H9 (cell line): ENCODE results near the gene FAM13C. TPM values are rescaled to one million over a fixed set of nuclear protein-coding genes. Genes with fewer than 3 reads are reported as not detected.

Experiments used
- DNase-seq: peaks from one replicate; pipeline ENCODE4 v3.0.0-alpha.2; 2017
- H2AFZ ChIP-seq: one replicate; pipeline ENCODE4 v1.6.1; 2013; ENCODE audit warnings: mild to moderate bottlenecking, low read length, control low read depth, moderate library complexity
- H2AK5ac ChIP-seq: 2 replicates; pipeline ENCODE4 v1.6.1; 2013; ENCODE audit warnings: low read length, control low read depth, mixed read lengths; ENCODE audit not compliant: insufficient read length
- H2BK120ac ChIP-seq: one replicate; pipeline ENCODE4 v1.6.1; 2013; ENCODE audit warnings: low read depth, mild to moderate bottlenecking, low read length, control low read depth, inconsistent platforms; ENCODE audit not compliant: poor library complexity, severe bottlenecking
- H2BK12ac ChIP-seq: 2 replicates; pipeline ENCODE4 v1.6.1; 2013; ENCODE audit warnings: low read length, control low read depth, mixed read lengths, low read depth; ENCODE audit not compliant: insufficient read length
- H2BK15ac ChIP-seq: 2 replicates; pipeline ENCODE4 v1.6.1; 2013; ENCODE audit warnings: low read depth, low read length, control low read depth
- H2BK20ac ChIP-seq: one replicate; pipeline ENCODE4 v1.6.1; 2013; ENCODE audit warnings: low read depth, mild to moderate bottlenecking, low read length, control low read depth, inconsistent platforms; ENCODE audit not compliant: poor library complexity, severe bottlenecking
- H2BK5ac ChIP-seq: 2 replicates; pipeline ENCODE4 v1.6.1; 2013; ENCODE audit warnings: low read length, control low read depth, mixed read lengths; ENCODE audit not compliant: insufficient read length
- H3K14ac ChIP-seq: 2 replicates; pipeline ENCODE4 v1.6.1; 2013; ENCODE audit warnings: low read length, control low read depth; ENCODE audit not compliant: insufficient read depth
- H3K18ac ChIP-seq: 2 replicates; pipeline ENCODE4 v1.6.1; 2013; ENCODE audit warnings: low read depth, mild to moderate bottlenecking, mixed read lengths, low read length, control low read depth; ENCODE audit not compliant: insufficient read length
- H3K23ac ChIP-seq: 2 replicates; pipeline ENCODE4 v1.6.1; 2013; ENCODE audit warnings: low read length, control low read depth, mixed read lengths, low read depth; ENCODE audit not compliant: insufficient read length
- H3K23me2 ChIP-seq: 2 replicates; pipeline ENCODE4 v1.6.1; 2013; ENCODE audit warnings: low read depth, mild to moderate bottlenecking, mixed read lengths, low read length, control low read depth; ENCODE audit not compliant: insufficient read length, poor library complexity, severe bottlenecking
- H3K27ac ChIP-seq: 2 replicates; pipeline ENCODE4 v1.5.1; 2013; ENCODE audit warnings: low read length, control low read depth, mixed read lengths, low read depth; ENCODE audit not compliant: insufficient read length
- H3K27me3 ChIP-seq: 2 replicates; pipeline ENCODE4 v1.6.1; 2013; ENCODE audit warnings: low read length, control low read depth, inconsistent platforms; ENCODE audit not compliant: insufficient read depth
- H3K4ac ChIP-seq: 2 replicates; pipeline ENCODE4 v1.6.1; 2013; ENCODE audit warnings: low read depth, mild to moderate bottlenecking, control low read depth, inconsistent platforms, low read length, moderate library complexity
- H3K4me1 ChIP-seq: 2 replicates; pipeline ENCODE4 v1.6.1; 2013; ENCODE audit warnings: low read length, control low read depth, inconsistent platforms; ENCODE audit not compliant: insufficient read depth
- H3K4me2 ChIP-seq: 2 replicates; pipeline ENCODE4 v1.6.1; 2013; ENCODE audit warnings: low read length, control low read depth, mixed read lengths; ENCODE audit not compliant: insufficient read length, insufficient read depth
- H3K56ac ChIP-seq: 2 replicates; pipeline ENCODE4 v1.6.1; 2013; ENCODE audit warnings: low read depth, mild to moderate bottlenecking, mixed read lengths, low read length, control low read depth; ENCODE audit not compliant: insufficient read length
- H3K79me1 ChIP-seq: 2 replicates; pipeline ENCODE4 v1.6.1; 2013; ENCODE audit warnings: low read depth, mild to moderate bottlenecking, moderate library complexity, low read length, control low read depth, inconsistent platforms; ENCODE audit not compliant: insufficient read depth, poor library complexity, severe bottlenecking
- H3K79me2 ChIP-seq: 2 replicates; pipeline ENCODE4 v1.6.1; 2013; ENCODE audit warnings: low read length, control low read depth, inconsistent platforms; ENCODE audit not compliant: insufficient read depth
- H3K9ac ChIP-seq: 2 replicates; pipeline ENCODE4 v1.6.1; 2013; ENCODE audit warnings: low read length, control low read depth, mixed read lengths; ENCODE audit not compliant: insufficient read length; ENCODE audit errors: extremely low read depth
- H3K9me3 ChIP-seq: one replicate; pipeline ENCODE4 v1.6.1; 2013; ENCODE audit warnings: low read depth, low read length, inconsistent platforms; ENCODE audit not compliant: control insufficient read depth
- H3T11ph ChIP-seq: one replicate; pipeline ENCODE4 v1.6.1; 2013; ENCODE audit warnings: mild to moderate bottlenecking, low read length, control low read depth, inconsistent platforms
- H4K20me1 ChIP-seq: one replicate; pipeline ENCODE4 v1.6.1; 2013; ENCODE audit not compliant: control insufficient read depth, insufficient read length, insufficient read depth
- H4K5ac ChIP-seq: 2 replicates; pipeline ENCODE4 v1.6.1; 2013; ENCODE audit warnings: low read depth, mild to moderate bottlenecking, mixed read lengths, low read length, control low read depth; ENCODE audit not compliant: insufficient read length
- H4K8ac ChIP-seq: replicated peaks from 2 replicates; pipeline ENCODE4 v1.6.1; 2013; ENCODE audit warnings: low read length, control low read depth, mixed read lengths, low read depth; ENCODE audit not compliant: insufficient read length
- H4K91ac ChIP-seq: 2 replicates; pipeline ENCODE4 v1.6.1; 2013; ENCODE audit warnings: low read depth, mild to moderate bottlenecking, moderate library complexity, mixed read lengths, low read length, control low read depth; ENCODE audit not compliant: insufficient read length
- H3K27ac Mint-ChIP-seq, 3 experiments: 2 replicates in 2 of 3; 3 replicates in 1 of 3; pipeline ENCODE4 v1.8.0; 2020 to 2021; ENCODE audit warnings: mixed read lengths in 3 of 3, mild to moderate bottlenecking in 1 of 3, moderate library complexity in 1 of 3
- H3K27me3 Mint-ChIP-seq: 2 replicates; pipeline ENCODE4 v1.8.0; 2021; ENCODE audit warnings: low read depth, mild to moderate bottlenecking, moderate library complexity, mixed read lengths
- H3K36me3 Mint-ChIP-seq, 3 experiments: 2 replicates in 2 of 3; 3 replicates in 1 of 3; pipeline ENCODE4 v1.8.0; 2020 to 2021; ENCODE audit warnings: low read depth in 3 of 3, mixed read lengths in 3 of 3; ENCODE audit not compliant: insufficient read depth in 1 of 3
- H3K4me1 Mint-ChIP-seq, 2 experiments: 2 replicates each; pipeline ENCODE4 v1.8.0; 2020; ENCODE audit warnings: mixed read lengths in 2 of 2
- H3K4me3 Mint-ChIP-seq, 2 experiments: 2 replicates in 1 of 2; 3 replicates in 1 of 2; pipeline ENCODE4 v1.8.0; 2020 to 2021; ENCODE audit warnings: mild to moderate bottlenecking in 2 of 2, mixed read lengths in 2 of 2, moderate library complexity in 1 of 2
- H3K9me3 Mint-ChIP-seq, 2 experiments: 2 replicates in 1 of 2; 3 replicates in 1 of 2; pipeline ENCODE4 v1.8.0; 2020; ENCODE audit warnings: mild to moderate bottlenecking in 2 of 2, mixed read lengths in 2 of 2, moderate library complexity in 1 of 2
- CTCF ChIP-seq: fragments of 200-600 bp; sonication (generic); conservative IDR thresholded peaks from 3 replicates; pipeline ENCODE4 v1.8.0; 2021; ENCODE audit warnings: antibody characterized with exemption, mild to moderate bottlenecking
- WGBS: extraction: QIAGEN DNeasy Blood & Tissue Kit; methylation state at CpG from one replicate; pipeline ENCODE4 v1.1.7; 2013; ENCODE audit warnings: missing lambda C conversion rate, low lambda C conversion rate, mixed read lengths; ENCODE audit not compliant: insufficient read length; ENCODE audit errors: extremely low coverage; 5-methylcytosine and 5-hydroxymethylcytosine counted together
- total RNA-seq: library from RNA; stranded (reverse); gene quantifications from 2 replicates; pipeline ENCODE4 v1.2.1, GENCODE V29; 2021

FAM13C gene
- total RNA-seq, 1 experiment from 2014 or later: 0.31 TPM

DNA sequence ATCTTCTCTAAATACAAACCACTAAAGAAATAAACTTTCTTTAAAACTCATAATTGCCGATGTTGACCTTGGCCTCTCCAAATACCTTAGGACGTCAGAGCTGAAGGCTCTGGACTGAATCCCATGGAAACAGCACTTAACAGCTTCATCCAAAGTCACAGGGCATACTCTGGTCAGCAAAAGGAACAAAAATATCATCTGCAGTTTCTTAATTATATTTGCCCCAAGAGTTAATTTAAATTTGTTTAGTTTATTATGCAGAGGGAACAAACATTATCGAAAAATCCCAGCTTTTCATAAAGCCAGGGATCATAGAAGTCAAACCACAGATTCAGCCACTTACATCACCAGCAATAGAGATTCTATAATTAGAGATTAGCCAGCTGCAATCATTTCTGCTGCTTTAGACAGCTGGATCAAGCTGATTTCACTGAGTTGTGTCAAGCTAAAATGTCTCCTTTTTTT is 20.5 kb upstream of the FAM13C start:
- Histone ChIP-seq H3T11ph (no peak overlapping the region), H3K14ac (no peak overlapping the region), H3K4me1 (no peaks in the 10 kb centered on the region), H2BK5ac (no peak overlapping the region), H3K4me2 (no peak overlapping the region), H3K23ac (no peak overlapping the region), H3K4ac (no peak overlapping the region), H4K91ac (no peak overlapping the region), H2BK15ac (no peak overlapping the region), H4K20me1 (no peaks in the 10 kb centered on the region), H3K9me3 (no peaks in the 10 kb centered on the region), H3K23me2 (no peaks in the 10 kb centered on the region), H3K27me3 (no peaks in the 10 kb centered on the region), H2BK120ac (no peak overlapping the region), H3K27ac (no peak overlapping the region), H3K79me1 (no peaks in the 10 kb centered on the region), H4K8ac (no peak overlapping the region), H2BK20ac (no peak overlapping the region), H3K9ac (no peak overlapping the region), H3K18ac (no peak overlapping the region), H4K5ac (no peak overlapping the region), H3K56ac (no peak overlapping the region), H2AFZ (no peak overlapping the region), H2BK12ac (no peak overlapping the region), H3K79me2 (no peaks in the 10 kb centered on the region), H2AK5ac (no peak overlapping the region)
- Mint-ChIP-seq H3K27me3 (no peaks in the 10 kb centered on the region), H3K27ac (no peak overlapping the region), H3K36me3 (0 out of 7 replicates have a peak, but pooled peaks cover 0 to 5% (median 0%) of the 10 kb centered on the region in 3 experiments), H3K4me1 (peaks cover 6% of the 10 kb centered on the region in 2 experiments; a peak in 3 of 4 replicates), H3K4me3 (no peak overlapping the region), H3K9me3 (peaks cover 0 to 4% of the 10 kb centered on the region in 2 experiments; a peak in 2 of 5 replicates)
- no CpG with 5 or more reads among the region's 3 CpGs for WGBS
- TF ChIP-seq CTCF: no peak
- no peak for DNase-seq
